Measurements from ENCODE around the gene PHF19. TPM values are rescaled to one million over a fixed set of nuclear protein-coding genes. Genes with fewer than 3 reads are reported as not detected.
A peak's percentile ranks its signal among the peaks of the same experiment; 100 is the strongest.

Gene PHF19
- total and polyA plus RNA-seq, 2 experiments from 2014 or later = 16.8 to 31.0 TPM

GRCh38 chr9:120854596-120855327 is 22.2 kb downstream of the PHF19 start:
- Histone ChIP-seq H3K4me1 (ENCODE audit: insufficient read depth) (peaks cover 16% of the 10 kb centered on the region), H2AFZ (no peak overlapping the region), H3K27ac (ENCODE audit: low read depth) (no peak overlapping the region), H3K36me3 (ENCODE audit: insufficient read depth) (no peaks in the 10 kb centered on the region), H3K79me2 (replicated peaks; ENCODE audit: insufficient read depth) (no peaks in the 10 kb centered on the region), H3F3A (replicated peaks; ENCODE audit: low read depth) (no peaks in the 10 kb centered on the region), H4K20me1 (replicated peaks; ENCODE audit: insufficient read depth) (no peaks in the 10 kb centered on the region), H3K27me3 (ENCODE audit: insufficient read depth) (no peaks in the 10 kb centered on the region), H3K9me2 (ENCODE audit: insufficient read depth) (no peaks in the 10 kb centered on the region), H3K4me2 (no peak overlapping the region), H3K4me3 (no peak overlapping the region)
- ATAC-seq = no peak
- H3K27me3 Mint-ChIP-seq (ENCODE audit: insufficient read depth, low read depth, poor library complexity) = peaks cover 8% of the 10 kb centered on the region
- TF ChIP-seq STAT1 (IDR thresholded peaks at IDR 0.05; ENCODE audit: unreplicated experiment) (no peak), NANOG (IDR thresholded peaks at IDR 0.05; ENCODE audit: borderline replicate concordance) (no peak), ZNF331 (CRISPR knock-in tag; IDR thresholded peaks at IDR 0.05; ENCODE audit: low read depth) (no peak), CREB1 (CRISPR knock-in tag; IDR thresholded peaks at IDR 0.05; ENCODE audit: low read depth) (no peak), JUNB (IDR thresholded peaks at IDR 0.05; ENCODE audit: unreplicated experiment) (no peak), POLR2AphosphoS5 (IDR thresholded peaks at IDR 0.05; ENCODE audit: low read depth) (no peak)
- no peak overlapping the region for H3K4me3 Mint-ChIP-seq
- no peaks in the 10 kb centered on the region for H3K9me3 Mint-ChIP-seq
- no peak for DNase-seq (ENCODE audit: low spot score)
- peaks cover 11% of the 10 kb centered on the region for H3K36me3 Mint-ChIP-seq (ENCODE audit: low read depth)
- no peak overlapping the region for H3K27ac Mint-ChIP-seq
- H3K4me1 Mint-ChIP-seq = peaks cover 23% of the 10 kb centered on the region

DNA sequence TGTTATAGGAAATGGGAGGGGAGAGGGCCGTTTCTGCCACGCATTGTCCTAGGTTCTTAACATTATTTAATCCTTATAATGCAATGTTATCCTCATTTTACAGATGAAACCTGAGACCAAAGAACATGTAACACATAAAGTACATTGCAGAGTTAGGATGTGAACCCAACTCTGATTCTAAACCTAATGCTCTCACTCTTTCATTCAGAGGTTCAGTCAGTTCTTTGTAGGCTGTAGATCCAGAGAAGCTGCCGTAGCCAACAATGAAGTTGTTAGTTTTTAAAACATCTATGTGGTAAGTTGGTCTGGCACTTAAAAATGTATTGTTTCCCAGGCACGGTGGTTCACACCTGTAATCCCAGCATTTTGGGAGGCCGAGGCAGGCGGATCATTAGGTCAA is 23.8 kb downstream of the PHF19 start:
- ATAC-seq = no peak
- no peak overlapping the region for H2AFZ ChIP-seq
- H3K36me3 ChIP-seq (ENCODE audit: insufficient read depth) = no peaks in the 10 kb centered on the region
- H3K27me3 Mint-ChIP-seq (ENCODE audit: insufficient read depth, low read depth, poor library complexity) = peaks cover 8% of the 10 kb centered on the region
- H3K9me3 Mint-ChIP-seq = no peaks in the 10 kb centered on the region
- H3K4me2 ChIP-seq = peak overlapping the region; percentile 10; the same call in 1 of the 2 replicates
- H3K27me3 ChIP-seq (ENCODE audit: insufficient read depth) = no peaks in the 10 kb centered on the region
- peaks cover 8% of the 10 kb centered on the region for H3K36me3 Mint-ChIP-seq (ENCODE audit: low read depth)
- H3K27ac ChIP-seq (ENCODE audit: low read depth) = peak overlapping the region; percentile 62; the same call in 1 of the 2 replicates
- H3K4me1 ChIP-seq (ENCODE audit: insufficient read depth) = peaks cover 16% of the 10 kb centered on the region
- H4K20me1 ChIP-seq (replicated peaks; ENCODE audit: insufficient read depth) = no peaks in the 10 kb centered on the region
- no peak for DNase-seq (ENCODE audit: low spot score)
- no peak overlapping the region for H3K4me3 ChIP-seq
- no peaks in the 10 kb centered on the region for H3K79me2 ChIP-seq (replicated peaks; ENCODE audit: insufficient read depth)
- peaks cover 23% of the 10 kb centered on the region for H3K4me1 Mint-ChIP-seq
- H3F3A ChIP-seq (replicated peaks; ENCODE audit: low read depth) = no peaks in the 10 kb centered on the region
- TF ChIP-seq JUNB (IDR thresholded peaks at IDR 0.05; ENCODE audit: unreplicated experiment) = no peak
- H3K9me2 ChIP-seq (ENCODE audit: insufficient read depth) = no peaks in the 10 kb centered on the region
- no peak overlapping the region for H3K4me3 Mint-ChIP-seq
- no peak overlapping the region for H3K27ac Mint-ChIP-seq

- H3K4me3 Mint-ChIP-seq = peak overlapping the region; percentile 40; the same call in 2 of the 3 replicates
- Histone ChIP-seq H3F3A (replicated peaks; ENCODE audit: low read depth) (no peaks in the 10 kb centered on the region), H3K4me1 (ENCODE audit: insufficient read depth) (peaks cover 16% of the 10 kb centered on the region), H3K27ac (ENCODE audit: low read depth) (peak overlapping the region; percentile 88), H3K36me3 (ENCODE audit: insufficient read depth) (no peaks in the 10 kb centered on the region), H3K9me2 (ENCODE audit: insufficient read depth) (no peaks in the 10 kb centered on the region), H3K4me3 (0 out of 2 replicates have a peak overlapping the region, but pooled peaks have one; percentile 2), H3K4me2 (peak overlapping the region; percentile 10), H3K27me3 (ENCODE audit: insufficient read depth) (no peaks in the 10 kb centered on the region), H4K20me1 (replicated peaks; ENCODE audit: insufficient read depth) (no peaks in the 10 kb centered on the region), H3K79me2 (replicated peaks; ENCODE audit: insufficient read depth) (no peaks in the 10 kb centered on the region), H2AFZ (no peak overlapping the region)
- H3K4me1 Mint-ChIP-seq = peaks cover 23% of the 10 kb centered on the region
- H3K27ac Mint-ChIP-seq = peak overlapping the region; percentile 97
- ATAC-seq (peak; percentile 61), DNase-seq (ENCODE audit: low spot score) (peak; percentile 75)
- peaks cover 8% of the 10 kb centered on the region for H3K36me3 Mint-ChIP-seq (ENCODE audit: low read depth)
- H3K27me3 Mint-ChIP-seq (ENCODE audit: insufficient read depth, low read depth, poor library complexity) = peaks cover 7% of the 10 kb centered on the region
- H3K9me3 Mint-ChIP-seq = no peaks in the 10 kb centered on the region
- TF ChIP-seq, protein P1, sequence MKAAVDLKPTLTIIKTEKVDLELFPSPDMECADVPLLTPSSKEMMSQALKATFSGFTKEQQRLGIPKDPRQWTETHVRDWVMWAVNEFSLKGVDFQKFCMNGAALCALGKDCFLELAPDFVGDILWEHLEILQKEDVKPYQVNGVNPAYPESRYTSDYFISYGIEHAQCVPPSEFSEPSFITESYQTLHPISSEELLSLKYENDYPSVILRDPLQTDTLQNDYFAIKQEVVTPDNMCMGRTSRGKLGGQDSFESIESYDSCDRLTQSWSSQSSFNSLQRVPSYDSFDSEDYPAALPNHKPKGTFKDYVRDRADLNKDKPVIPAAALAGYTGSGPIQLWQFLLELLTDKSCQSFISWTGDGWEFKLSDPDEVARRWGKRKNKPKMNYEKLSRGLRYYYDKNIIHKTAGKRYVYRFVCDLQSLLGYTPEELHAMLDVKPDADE (IDR thresholded peaks at IDR 0.05) = no peak
- TF ChIP-seq, protein P2, sequence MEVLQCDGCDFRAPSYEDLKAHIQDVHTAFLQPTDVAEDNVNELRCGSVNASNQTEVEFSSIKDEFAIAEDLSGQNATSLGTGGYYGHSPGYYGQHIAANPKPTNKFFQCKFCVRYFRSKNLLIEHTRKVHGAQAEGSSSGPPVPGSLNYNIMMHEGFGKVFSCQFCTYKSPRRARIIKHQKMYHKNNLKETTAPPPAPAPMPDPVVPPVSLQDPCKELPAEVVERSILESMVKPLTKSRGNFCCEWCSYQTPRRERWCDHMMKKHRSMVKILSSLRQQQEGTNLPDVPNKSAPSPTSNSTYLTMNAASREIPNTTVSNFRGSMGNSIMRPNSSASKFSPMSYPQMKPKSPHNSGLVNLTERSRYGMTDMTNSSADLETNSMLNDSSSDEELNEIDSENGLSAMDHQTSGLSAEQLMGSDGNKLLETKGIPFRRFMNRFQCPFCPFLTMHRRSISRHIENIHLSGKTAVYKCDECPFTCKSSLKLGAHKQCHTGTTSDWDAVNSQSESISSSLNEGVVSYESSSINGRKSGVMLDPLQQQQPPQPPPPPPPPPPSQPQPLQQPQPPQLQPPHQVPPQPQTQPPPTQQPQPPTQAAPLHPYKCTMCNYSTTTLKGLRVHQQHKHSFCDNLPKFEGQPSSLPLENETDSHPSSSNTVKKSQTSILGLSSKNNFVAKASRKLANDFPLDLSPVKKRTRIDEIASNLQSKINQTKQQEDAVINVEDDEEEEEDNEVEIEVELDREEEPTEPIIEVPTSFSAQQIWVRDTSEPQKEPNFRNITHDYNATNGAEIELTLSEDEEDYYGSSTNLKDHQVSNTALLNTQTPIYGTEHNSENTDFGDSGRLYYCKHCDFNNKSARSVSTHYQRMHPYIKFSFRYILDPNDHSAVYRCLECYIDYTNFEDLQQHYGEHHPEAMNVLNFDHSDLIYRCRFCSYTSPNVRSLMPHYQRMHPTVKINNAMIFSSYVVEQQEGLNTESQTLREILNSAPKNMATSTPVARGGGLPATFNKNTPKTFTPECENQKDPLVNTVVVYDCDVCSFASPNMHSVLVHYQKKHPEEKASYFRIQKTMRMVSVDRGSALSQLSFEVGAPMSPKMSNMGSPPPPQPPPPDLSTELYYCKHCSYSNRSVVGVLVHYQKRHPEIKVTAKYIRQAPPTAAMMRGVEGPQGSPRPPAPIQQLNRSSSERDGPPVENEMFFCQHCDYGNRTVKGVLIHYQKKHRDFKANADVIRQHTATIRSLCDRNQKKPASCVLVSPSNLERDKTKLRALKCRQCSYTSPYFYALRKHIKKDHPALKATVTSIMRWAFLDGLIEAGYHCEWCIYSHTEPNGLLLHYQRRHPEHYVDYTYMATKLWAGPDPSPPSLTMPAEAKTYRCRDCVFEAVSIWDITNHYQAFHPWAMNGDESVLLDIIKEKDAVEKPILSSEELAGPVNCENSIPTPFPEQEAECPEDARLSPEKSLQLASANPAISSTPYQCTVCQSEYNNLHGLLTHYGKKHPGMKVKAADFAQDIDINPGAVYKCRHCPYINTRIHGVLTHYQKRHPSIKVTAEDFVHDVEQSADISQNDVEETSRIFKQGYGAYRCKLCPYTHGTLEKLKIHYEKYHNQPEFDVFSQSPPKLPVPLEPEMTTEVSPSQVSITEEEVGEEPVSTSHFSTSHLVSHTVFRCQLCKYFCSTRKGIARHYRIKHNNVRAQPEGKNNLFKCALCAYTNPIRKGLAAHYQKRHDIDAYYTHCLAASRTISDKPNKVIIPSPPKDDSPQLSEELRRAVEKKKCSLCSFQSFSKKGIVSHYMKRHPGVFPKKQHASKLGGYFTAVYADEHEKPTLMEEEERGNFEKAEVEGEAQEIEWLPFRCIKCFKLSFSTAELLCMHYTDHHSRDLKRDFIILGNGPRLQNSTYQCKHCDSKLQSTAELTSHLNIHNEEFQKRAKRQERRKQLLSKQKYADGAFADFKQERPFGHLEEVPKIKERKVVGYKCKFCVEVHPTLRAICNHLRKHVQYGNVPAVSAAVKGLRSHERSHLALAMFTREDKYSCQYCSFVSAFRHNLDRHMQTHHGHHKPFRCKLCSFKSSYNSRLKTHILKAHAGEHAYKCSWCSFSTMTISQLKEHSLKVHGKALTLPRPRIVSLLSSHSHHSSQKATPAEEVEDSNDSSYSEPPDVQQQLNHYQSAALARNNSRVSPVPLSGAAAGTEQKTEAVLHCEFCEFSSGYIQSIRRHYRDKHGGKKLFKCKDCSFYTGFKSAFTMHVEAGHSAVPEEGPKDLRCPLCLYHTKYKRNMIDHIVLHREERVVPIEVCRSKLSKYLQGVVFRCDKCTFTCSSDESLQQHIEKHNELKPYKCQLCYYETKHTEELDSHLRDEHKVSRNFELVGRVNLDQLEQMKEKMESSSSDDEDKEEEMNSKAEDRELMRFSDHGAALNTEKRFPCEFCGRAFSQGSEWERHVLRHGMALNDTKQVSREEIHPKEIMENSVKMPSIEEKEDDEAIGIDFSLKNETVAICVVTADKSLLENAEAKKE (CRISPR knock-in tag; IDR thresholded peaks at IDR 0.05) = no peak
- no peak for TF ChIP-seq CREB1 (CRISPR knock-in tag; IDR thresholded peaks at IDR 0.05; ENCODE audit: low read depth)
Observed at GRCh38 chr9:120852240-120853010, 24.6 kb downstream of the PHF19 start.

All from GM23338 (cell line).